HG02678 (cell line): ENCODE measurements around the gene SART1.
"Not testable (repeated sequence)": the region's sequence is repeated elsewhere in the genome, so short reads cannot be mapped to it uniquely, and the experiment has no call there.

Experiments used
- ATAC-seq: cut with Tn5 transposase; IDR thresholded peaks from one replicate; pipeline ENCODE4 v1.9.1; 2021; ENCODE audit warnings: mild to moderate bottlenecking, moderate library complexity; ENCODE audit not compliant: unreplicated experiment

The SART1 gene

DNA sequence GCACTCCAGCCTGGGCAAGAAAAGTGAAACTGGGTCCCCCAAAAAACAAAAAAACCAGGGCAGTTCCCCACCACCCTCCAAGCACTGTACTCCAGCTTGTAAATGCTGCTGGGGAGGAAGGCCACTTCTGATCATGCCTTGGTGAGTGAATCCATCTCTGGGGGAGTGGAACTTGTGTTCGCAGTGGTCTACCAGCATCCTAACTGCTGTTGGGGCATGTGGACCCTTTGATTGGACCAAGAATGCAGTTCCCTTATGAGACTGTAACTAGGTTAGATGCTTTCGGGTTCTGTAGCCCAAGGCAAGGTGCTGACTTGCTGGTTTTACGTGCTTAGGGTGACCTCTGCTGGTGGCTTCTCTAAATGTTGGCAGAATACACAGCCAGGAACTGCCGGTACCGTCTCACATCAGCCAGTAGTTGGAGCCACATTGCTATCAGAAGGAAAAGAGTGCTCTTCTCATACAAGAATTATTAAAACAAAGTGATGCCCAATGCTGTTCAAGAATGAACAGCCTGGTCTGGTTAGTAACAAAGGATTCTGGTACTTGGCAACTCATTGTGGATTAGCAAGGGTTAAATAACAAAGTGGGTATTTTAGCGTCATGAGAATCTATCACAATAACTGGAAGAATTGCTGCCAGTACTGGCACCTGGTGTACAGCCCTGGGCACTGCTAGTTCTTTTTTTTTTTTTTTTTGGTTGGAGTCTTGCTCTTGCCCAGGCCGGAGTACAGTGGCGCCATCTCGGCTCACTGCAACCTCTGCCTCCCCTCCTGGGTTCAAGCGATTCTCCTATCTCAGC lies 27.5 kb downstream of the SART1 start:
- ATAC-seq = peak; percentile 96

- ATAC-seq = no peak
Measured at GRCh38 chr11:65992056-65992455, 30.5 kb downstream of the SART1 start.

DNA sequence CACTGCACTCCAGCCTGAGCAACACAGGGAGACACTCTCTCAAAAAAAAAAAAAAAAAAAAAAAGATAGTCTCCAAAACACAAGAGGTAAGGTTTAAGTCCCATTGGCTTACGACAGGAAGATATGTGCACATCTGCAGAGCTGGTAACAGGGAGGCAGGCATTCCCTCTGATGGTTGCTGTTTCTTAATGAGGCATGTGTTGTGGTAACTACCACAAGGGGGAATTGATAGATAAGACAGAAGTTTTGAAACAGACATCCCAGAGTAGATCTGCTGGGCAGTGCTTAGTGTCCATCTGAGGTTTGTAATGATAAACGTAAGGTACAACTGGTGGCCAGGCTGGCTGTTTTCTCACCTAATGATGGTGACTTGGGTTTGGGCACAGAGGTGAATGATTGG lies 35.8 kb downstream of the SART1 start:
- no peak for ATAC-seq

GRCh38 chr11:66001942-66002647 lies 40.6 kb downstream of the SART1 start, which contains the start of the genes BANF1 and EIF1AD:
Gene BANF1, plus strand, starts transcription at chr11:66002503. Its CDS starts 748 bp downstream, at chr11:66003251.
Gene EIF1AD, minus strand, starts transcription at chr11:66002157. Its CDS starts 1,768 bp downstream, at chr11:66000389.
- peak; percentile 79 for ATAC-seq

GRCh38 chr11:66002648-66003225 lies 41.2 kb downstream of the SART1 start:
- ATAC-seq = peak; percentile 62

GRCh38 chr11:66003291-66003690 lies 41.8 kb downstream of the SART1 start:
- no peak for ATAC-seq

GRCh38 chr11:66004186-66004585 lies 42.7 kb downstream of the SART1 start:
- ATAC-seq = no peak

DNA sequence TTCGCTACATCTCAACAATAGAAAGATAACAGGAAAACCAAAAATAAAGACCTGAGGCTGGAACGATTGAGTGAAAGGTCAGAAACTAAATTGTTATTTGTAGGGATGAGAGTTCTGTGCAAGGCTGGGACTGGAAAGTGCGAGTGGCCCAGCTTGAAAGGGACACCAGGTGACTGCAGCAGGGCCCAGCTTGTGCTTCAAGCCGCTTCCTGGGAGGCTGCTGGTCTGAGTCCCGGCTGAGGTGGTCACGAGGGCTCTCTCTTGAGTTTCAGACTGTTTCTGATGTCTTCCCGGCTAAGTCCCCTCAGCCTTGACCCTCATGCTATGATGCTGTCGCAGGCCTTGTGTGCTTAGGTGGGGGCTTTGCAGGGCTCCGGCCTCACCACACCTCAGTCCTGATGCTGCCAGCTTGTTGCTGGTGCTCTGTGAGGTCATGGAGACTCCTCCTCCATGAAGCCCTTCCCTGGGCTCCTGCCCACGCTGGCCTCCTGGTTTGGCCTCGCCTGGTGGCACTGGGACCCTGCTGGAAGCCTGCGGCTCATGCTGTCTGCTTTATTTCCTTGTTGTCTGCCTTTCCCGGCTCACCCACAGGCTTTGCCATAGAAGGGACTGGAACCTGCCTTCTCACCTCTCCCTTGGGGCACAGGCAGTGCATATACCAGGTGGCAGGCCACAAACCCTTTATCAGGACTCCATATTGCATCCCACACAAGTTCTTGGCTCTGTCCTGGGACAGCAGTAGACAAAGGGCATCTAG lies 44.8 kb downstream of the SART1 start:
- no peak for ATAC-seq

DNA sequence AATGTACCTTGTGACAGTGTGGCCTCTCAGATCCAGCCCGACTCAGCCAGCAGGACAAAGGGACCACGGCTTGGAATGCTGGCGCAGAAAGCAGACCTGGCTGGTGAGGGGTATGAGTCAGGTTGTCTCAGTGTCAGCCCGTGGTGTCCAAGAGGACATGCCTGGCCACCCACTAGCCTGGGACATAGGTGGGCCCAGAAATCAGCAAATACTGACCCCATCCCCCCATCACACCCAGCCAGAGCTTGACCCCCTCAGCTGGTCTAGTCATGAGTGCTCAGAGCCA lies 45.3 kb downstream of the SART1 start:
- no peak for ATAC-seq

GRCh38 chr11:66007201-66007634 lies 45.7 kb downstream of the SART1 start:
- no peak for ATAC-seq

GRCh38 chr11:66008095-66008467 lies 46.5 kb downstream of the SART1 start:
- no peak for ATAC-seq

- ATAC-seq = no peak
Measured at GRCh38 chr11:66008468-66009101, 47.1 kb downstream of the SART1 start.

- not testable (repeated sequence) for ATAC-seq
Measured at GRCh38 chr11:66010036-66010435, 48.5 kb downstream of the SART1 start.

GRCh38 chr11:66011239-66011784 lies 49.8 kb downstream of the SART1 start:
- no peak for ATAC-seq

DNA sequence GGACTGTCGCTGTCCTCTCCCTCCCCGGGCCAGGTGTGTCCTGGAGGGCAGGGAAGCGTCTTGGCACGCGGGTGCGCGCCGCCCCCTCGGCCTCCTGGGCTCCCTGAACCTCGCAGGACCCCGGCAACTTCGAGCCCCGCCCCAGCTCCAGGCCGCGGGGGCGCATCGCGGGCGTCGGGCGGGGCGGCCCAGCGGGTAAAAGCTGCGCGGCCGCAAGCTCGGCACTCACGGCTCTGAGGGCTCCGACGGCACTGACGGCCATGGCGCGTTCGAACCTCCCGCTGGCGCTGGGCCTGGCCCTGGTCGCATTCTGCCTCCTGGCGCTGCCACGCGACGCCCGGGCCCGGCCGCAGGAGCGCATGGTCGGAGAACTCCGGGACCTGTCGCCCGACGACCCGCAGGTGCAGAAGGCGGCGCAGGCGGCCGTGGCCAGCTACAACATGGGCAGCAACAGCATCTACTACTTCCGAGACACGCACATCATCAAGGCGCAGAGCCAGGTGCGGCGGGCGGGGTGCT lies 50.3 kb downstream of the SART1 start, which contains the start of gene CST6:
Gene CST6 (plus strand): TSS at position 224 of the 519 bp plus-strand sequence. CDS start 37 bp downstream, at position 261.
- no peak for ATAC-seq

- ATAC-seq = no peak
Measured at GRCh38 chr11:66012371-66012945, 50.9 kb downstream of the SART1 start.

DNA sequence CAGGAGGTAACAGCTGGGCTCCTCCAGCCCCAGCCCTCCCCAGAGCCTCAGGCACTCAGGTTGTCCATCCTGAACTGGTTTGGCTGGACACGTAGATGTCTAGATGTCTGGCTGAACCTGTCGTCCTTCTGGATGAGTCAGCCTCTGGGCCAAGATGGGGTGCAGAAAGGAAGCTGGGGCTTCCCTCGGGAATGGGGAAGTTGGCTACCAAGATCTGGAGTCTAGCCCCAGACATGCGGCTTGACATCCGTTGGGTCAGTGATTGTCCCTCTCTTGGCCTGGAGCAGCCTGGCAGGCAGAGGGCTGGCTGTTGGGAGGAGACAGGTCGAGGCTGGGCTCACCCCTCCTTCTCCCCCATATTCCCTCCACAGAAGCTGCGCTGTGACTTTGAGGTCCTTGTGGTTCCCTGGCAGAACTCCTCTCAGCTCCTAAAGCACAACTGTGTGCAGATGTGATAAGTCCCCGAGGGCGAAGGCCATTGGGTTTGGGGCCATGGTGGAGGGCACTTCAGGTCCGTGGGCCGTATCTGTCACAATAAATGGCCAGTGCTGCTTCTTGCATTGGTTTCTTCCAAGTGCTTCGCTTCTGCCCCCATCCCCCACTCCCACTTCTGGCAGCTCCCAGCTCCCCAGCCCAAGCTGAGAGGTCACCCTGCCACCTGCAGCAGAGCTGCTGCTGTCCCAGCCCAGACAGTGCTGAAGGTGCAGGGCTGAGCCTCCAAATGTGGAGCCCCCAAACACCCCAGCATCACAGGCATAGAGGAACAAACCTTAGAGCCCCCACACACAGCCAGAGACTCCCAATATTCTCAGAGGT lies 51.6 kb downstream of the SART1 start:
- ATAC-seq = no peak

DNA sequence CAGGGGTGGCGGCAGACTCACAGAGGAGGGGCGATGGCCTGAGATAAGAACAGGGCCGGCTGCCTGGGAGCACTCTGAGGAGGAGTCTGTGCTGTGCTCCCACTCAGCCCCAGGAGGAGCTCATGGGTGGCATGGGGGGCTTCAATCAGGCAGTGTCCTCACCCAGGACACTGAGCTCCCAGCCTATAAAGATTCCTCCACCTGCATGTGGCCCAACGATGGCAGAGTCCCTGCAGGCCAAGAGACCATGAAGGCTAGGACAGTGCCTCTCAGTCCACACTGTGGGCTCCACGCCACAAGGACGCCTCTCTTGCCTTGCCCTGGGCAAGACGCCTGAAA lies 52.2 kb downstream of the SART1 start:
- ATAC-seq = no peak
